A549 (cell line): ENCODE results near the gene SLC2A4RG.

Experiments used
- BHLHE40 ChIP-seq: IDR thresholded peaks from 2 replicates; pipeline ENCODE4 v1.6.1; 2012; ENCODE audit warnings: low read depth, low read length, inconsistent platforms
- CEBPB ChIP-seq, 2 experiments: fragments of >200 bp in 1 of 2; sonication (Bioruptor Twin) in 1 of 2; formaldehyde crosslinking in 1 of 2; IDR thresholded peaks; 2 replicates each; pipeline ENCODE4 v1.6.1; 2012 to 2016
- CHD2 ChIP-seq: fragments of 150-350 bp; IDR thresholded peaks from 2 replicates; pipeline ENCODE4 v1.6.1; 2014; ENCODE audit warnings: low read length; ENCODE audit not compliant: partially characterized antibody
- CHD4 ChIP-seq: fragments of 200-600 bp; sonication (generic); IDR thresholded peaks from 2 replicates; pipeline ENCODE4 v1.6.1; 2016; ENCODE audit warnings: antibody characterized with exemption, mild to moderate bottlenecking, borderline replicate concordance
- EP300 ChIP-seq, 2 experiments: fragments of >200 bp; sonication (Bioruptor Twin); formaldehyde crosslinking; IDR thresholded peaks; 2 replicates in 1 of 2; 3 replicates in 1 of 2; pipeline ENCODE4 v1.6.1; 2016 to 2017
- ESRRA ChIP-seq: fragments of 150-350 bp; IDR thresholded peaks from 2 replicates; pipeline ENCODE4 v1.6.1; 2014; ENCODE audit warnings: mild to moderate bottlenecking, low read length, borderline replicate concordance
- JUNB ChIP-seq: fragments of >200 bp; sonication (Bioruptor Twin); formaldehyde crosslinking; IDR thresholded peaks from 2 replicates; pipeline ENCODE4 v1.6.1; 2016
- MAFK ChIP-seq: fragments of 450-650 bp; IDR thresholded peaks from 2 replicates; pipeline ENCODE4 v1.6.1; 2014; ENCODE audit not compliant: partially characterized antibody
- MYC ChIP-seq: IDR thresholded peaks from 2 replicates; pipeline ENCODE4 v1.6.1; 2012; ENCODE audit warnings: mild to moderate bottlenecking, inconsistent platforms, low read length, improper control_type of control experiment, borderline replicate concordance
- POLR2A ChIP-seq: IDR thresholded peaks from 2 replicates; pipeline ENCODE4 v1.6.1; 2012; ENCODE audit warnings: mild to moderate bottlenecking, low read length
- RFX5 ChIP-seq: fragments of 450-650 bp; IDR thresholded peaks from 2 replicates; pipeline ENCODE4 v1.7.1; 2014; ENCODE audit warnings: antibody characterized with exemption, mild to moderate bottlenecking, moderate library complexity
- TP53 ChIP-seq: fragments of 250-450 bp; sonication (Bioruptor Pico); IDR thresholded peaks from 2 replicates; pipeline ENCODE4 v1.5.0; 2021; ENCODE audit warnings: mild to moderate bottlenecking, moderate library complexity
- TF ChIP-seq, protein P1 (sequence below): fragments of >200 bp; sonication (Bioruptor Twin); formaldehyde crosslinking; IDR thresholded peaks from 3 replicates; pipeline ENCODE4 v1.5.1; 2016
- TF ChIP-seq, protein P2 (sequence below): fragments of >200 bp; sonication (Bioruptor Twin); formaldehyde crosslinking; IDR thresholded peaks from 2 replicates; pipeline ENCODE4 v1.6.1; 2016

DNA sequence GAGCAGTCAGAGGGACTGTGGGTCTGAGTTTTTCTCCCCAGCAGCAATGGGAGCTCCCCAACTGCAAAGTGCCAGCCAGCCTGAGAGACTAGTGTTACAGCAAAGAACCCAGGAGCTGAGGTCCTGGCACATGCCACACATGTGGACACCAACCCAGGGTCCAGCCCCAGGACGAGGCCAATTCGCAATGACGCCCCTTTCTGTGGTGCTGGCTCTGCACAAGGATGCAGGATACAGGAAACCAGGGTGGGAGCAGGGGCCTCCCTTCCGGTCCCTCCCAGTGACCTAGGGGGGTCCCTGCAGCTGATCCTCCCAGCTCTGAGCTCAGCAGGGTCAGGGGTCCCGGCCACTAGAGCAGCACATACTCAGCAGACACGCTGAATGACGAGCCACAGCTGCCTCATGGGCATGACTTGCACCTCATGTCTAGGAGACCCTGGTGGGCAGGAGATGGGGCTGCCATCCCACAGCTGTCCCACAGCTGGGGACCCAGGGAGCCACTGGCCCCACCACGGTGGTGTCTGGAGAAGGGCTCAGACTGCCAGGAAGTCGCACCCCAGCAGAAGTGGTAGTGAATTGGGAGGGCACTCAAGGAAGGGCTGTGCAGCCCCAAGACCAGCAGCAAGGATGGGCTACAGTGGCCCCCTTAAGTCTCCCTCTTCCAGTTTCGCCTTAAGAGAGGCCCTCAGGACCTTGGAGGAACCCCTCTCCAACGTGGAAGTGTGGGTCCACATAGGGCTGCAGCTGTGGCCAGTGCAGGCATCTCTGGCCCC lies 35.4 kb upstream of the SLC2A4RG start:
- TF ChIP-seq BHLHE40 = no peak
- TF ChIP-seq, protein P1, sequence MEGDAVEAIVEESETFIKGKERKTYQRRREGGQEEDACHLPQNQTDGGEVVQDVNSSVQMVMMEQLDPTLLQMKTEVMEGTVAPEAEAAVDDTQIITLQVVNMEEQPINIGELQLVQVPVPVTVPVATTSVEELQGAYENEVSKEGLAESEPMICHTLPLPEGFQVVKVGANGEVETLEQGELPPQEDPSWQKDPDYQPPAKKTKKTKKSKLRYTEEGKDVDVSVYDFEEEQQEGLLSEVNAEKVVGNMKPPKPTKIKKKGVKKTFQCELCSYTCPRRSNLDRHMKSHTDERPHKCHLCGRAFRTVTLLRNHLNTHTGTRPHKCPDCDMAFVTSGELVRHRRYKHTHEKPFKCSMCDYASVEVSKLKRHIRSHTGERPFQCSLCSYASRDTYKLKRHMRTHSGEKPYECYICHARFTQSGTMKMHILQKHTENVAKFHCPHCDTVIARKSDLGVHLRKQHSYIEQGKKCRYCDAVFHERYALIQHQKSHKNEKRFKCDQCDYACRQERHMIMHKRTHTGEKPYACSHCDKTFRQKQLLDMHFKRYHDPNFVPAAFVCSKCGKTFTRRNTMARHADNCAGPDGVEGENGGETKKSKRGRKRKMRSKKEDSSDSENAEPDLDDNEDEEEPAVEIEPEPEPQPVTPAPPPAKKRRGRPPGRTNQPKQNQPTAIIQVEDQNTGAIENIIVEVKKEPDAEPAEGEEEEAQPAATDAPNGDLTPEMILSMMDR = no peak
- no peak for TF ChIP-seq RFX5
- no peak for TF ChIP-seq MYC
- TF ChIP-seq CEBPB (IDR thresholded peaks at IDR 0.05) = no peak
- TF ChIP-seq EP300 (IDR thresholded peaks at IDR 0.05) = no peak
- TF ChIP-seq POLR2A = no peak
- no peak for TF ChIP-seq JUNB
- no peak for TF ChIP-seq CHD4
- no peak for TF ChIP-seq TP53 (CRISPR knock-in tag)
- no peak for TF ChIP-seq MAFK
- TF ChIP-seq CHD2 = no peak
- no peak for TF ChIP-seq ESRRA
- TF ChIP-seq, protein P2, sequence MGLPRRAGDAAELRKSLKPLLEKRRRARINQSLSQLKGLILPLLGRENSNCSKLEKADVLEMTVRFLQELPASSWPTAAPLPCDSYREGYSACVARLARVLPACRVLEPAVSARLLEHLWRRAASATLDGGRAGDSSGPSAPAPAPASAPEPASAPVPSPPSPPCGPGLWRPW = no peak
